NT2/D1 (cell line): ENCODE results near the gene TMEM171.

Experiments used
- DNase-seq: peaks from one replicate; pipeline ENCODE4 v3.0.0-alpha.2; 2011; ENCODE audit warnings: low read depth, low spot score
- H3K27me3 ChIP-seq: 2 replicates; pipeline ENCODE4 v1.6.0; 2011; ENCODE audit warnings: mild to moderate bottlenecking; ENCODE audit not compliant: insufficient read length, insufficient read depth
- H3K36me3 ChIP-seq: 2 replicates; pipeline ENCODE4 v1.6.1; 2011; ENCODE audit warnings: mild to moderate bottlenecking, low read length, mixed read lengths; ENCODE audit not compliant: insufficient read depth, insufficient read length
- H3K4me1 ChIP-seq: 2 replicates; pipeline ENCODE4 v1.5.1; 2011; ENCODE audit not compliant: insufficient read depth, insufficient read length
- H3K4me3 ChIP-seq: 2 replicates; pipeline ENCODE4 v1.5.1; 2011; ENCODE audit warnings: low read depth; ENCODE audit not compliant: insufficient read length
- H3K9ac ChIP-seq: 2 replicates; pipeline ENCODE4 v1.6.0; 2011; ENCODE audit warnings: low read depth; ENCODE audit not compliant: insufficient read length
- H3K9me3 ChIP-seq: 2 replicates; pipeline ENCODE4 v1.5.1; 2011; ENCODE audit warnings: mild to moderate bottlenecking, low read length; ENCODE audit not compliant: insufficient read depth
- SUZ12 ChIP-seq: IDR thresholded peaks from 2 replicates; pipeline ENCODE4 v1.6.1; 2011; ENCODE audit not compliant: insufficient read length, insufficient read depth; ENCODE audit errors: extremely low read depth
- YY1 ChIP-seq: IDR thresholded peaks from 2 replicates; pipeline ENCODE4 v1.6.1; 2011; ENCODE audit not compliant: insufficient read length, insufficient read depth
- ZNF274 ChIP-seq: IDR thresholded peaks from 2 replicates; pipeline ENCODE4 v1.6.1; 2011; ENCODE audit warnings: mild to moderate bottlenecking, low read depth, low read length

TMEM171 gene

DNA sequence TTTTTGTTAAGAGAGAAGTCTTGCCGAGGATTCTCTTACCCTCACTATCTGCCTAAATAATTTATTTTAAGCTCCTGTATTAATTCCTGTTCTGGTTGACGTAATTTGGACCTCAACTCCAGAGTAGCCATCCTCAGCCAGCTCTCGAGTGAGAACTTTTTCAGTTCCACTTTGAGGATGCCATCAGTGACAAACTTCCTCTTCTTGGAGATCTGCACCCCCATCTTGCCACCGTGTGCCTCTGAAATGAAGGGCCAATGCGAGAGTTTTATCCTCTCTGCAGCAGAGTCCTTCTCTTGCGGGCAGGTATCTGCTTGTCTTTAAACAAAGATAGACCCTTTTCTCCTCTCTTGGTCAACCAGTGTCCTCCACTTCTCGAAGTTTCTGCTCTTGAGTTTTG, 33.1 kb downstream of the TMEM171 start:
- no peak overlapping the region for H3K4me3 ChIP-seq
- TF ChIP-seq ZNF274 = no peak
- H3K4me1 ChIP-seq = peaks cover 9% of the 10 kb centered on the region
- no peaks in the 10 kb centered on the region for H3K9me3 ChIP-seq
- no peaks in the 10 kb centered on the region for H3K27me3 ChIP-seq
- no peak overlapping the region for H3K9ac ChIP-seq
- H3K36me3 ChIP-seq = no peaks in the 10 kb centered on the region
- DNase-seq = no peak

DNA sequence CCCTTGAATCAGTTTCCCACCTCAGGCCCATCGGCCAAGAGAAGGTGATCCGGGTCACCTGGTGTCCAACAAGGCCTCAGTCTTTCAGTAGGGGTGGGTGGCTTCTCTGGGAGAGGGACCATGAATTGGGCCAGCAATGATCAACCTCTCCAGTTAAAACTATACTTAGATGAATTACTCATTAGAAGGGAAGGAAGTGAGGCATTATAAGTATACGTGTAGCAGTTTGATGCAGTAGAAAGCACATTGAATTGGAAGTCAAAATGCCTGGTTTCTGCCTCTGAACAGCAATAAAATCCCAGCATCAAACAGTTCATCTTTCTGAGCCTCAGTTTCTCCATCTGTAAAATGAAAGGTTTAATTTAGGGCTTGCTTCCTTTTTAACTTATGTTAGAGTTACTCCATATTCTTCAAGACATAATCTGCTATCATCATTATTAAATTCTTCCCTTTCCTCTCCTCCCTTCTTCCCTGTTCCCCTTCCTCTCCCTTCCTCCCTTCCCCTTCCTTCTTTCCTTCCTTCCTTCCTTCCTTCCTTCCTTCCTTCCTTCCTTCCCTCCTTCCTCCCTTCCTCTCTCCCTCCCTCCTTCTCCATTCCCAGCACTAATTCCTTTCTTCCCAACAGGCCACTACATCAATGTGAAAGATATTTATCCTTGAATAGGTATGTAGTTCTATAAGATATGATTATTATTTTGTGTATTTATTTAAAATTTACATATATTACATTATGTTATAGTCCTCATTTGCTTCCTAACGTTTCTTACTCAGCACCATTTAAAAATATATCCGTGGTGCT, 34.0 kb downstream of the TMEM171 start:
- Histone ChIP-seq H3K9ac (no peak overlapping the region), H3K9me3 (no peaks in the 10 kb centered on the region), H3K27me3 (no peaks in the 10 kb centered on the region), H3K36me3 (no peaks in the 10 kb centered on the region), H3K4me3 (no peak overlapping the region), H3K4me1 (peaks cover 9% of the 10 kb centered on the region)
- no peak for TF ChIP-seq ZNF274
- no peak for DNase-seq

DNA sequence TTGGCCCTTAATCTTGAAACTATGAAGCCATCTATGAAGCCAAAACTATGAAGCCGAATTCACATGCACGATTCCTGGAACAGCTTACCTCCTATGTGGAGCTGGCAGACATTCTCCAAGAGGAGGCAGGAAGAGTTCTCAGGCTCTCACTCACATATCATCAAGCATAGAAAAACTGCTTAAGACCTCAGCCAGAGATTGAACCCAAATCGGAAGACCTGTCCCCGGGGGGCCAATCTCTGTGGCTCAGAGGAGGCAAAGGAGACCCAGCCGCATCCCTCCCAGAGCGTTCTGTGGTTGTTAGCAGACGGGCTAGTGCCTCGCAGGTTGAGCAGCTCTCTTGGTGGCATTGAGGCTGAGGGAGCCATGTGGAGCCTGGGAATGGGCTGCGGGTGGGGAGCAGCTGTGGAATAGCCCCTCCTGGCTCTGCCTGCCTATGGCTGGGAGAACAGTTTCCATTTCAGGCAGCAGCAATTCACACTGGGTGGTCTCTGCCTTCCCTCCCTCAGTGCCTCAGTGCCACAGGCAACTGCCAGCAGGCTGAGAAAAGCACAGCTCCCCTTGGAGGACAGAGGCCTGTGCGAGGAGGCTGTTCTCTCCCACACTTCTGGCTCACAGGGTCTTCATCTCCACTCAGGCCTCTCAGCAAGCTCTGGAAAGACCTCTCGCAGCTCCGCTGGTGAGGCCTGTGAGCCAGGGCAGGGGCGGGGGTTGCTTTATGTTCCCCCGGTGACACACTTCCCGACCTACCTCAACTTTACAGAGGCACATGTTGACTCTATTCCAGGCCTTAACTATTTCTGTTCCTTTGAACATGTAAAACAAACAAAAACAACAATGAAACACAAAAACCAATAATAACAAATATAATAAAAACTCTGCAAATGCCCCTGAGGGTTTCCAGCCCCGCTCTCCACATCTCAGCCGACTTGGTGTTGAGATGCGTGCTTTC, 35.2 kb downstream of the TMEM171 start:
- Histone ChIP-seq H3K27me3 (no peaks in the 10 kb centered on the region), H3K9me3 (no peaks in the 10 kb centered on the region), H3K4me1 (peaks cover 7% of the 10 kb centered on the region), H3K36me3 (no peaks in the 10 kb centered on the region), H3K4me3 (no peak overlapping the region), H3K9ac (no peak overlapping the region)
- TF ChIP-seq ZNF274 = no peak
- TF ChIP-seq YY1 = no peak
- TF ChIP-seq SUZ12 = no peak
- no peak for DNase-seq

DNA sequence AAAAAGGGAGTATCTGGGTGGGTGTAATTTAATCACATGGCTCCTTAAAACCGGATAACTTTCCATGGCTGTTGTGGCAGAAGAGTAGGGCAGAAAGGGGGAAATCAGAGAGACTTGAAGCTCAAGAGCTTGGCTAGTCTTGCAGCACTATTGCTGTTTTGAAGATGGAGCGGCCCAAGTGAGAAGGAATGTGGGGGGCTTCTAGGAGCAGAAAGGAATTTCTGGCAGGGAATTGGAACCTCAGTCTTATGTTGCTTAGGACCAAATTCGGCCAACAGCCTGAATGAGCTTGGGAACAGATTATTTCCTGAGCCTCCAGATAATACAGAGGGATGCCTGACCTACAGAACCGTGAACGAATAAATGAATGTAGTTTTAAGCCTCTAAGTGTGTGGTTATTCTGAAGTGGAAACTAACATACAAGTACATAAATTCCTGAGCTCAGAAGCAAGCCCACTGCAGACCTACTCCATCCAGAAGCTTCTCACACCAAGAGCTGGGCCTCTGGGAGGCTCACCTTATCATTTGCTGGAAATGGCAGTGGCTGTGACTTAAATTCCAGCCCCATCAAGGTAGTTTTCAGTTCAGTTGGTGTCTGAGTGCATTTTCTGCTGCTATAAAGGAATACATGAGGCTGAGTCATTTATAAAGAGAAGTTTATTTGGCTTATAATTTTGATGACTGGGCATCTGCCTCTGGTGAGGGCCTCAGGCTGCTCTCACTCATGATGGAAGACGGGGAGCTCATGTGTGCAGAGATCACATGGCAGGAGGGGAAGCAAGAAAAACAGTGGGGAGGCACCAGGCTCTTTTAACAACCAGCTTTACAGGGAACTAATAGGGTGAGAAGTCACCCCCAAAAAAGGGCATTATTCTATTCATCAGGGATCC, 37.3 kb downstream of the TMEM171 start:
- H3K27me3 ChIP-seq = no peaks in the 10 kb centered on the region
- H3K9ac ChIP-seq = no peak overlapping the region
- TF ChIP-seq SUZ12 = no peak
- no peak for TF ChIP-seq YY1
- no peak for TF ChIP-seq ZNF274
- H3K4me3 ChIP-seq = no peak overlapping the region
- H3K36me3 ChIP-seq = no peaks in the 10 kb centered on the region
- no peaks in the 10 kb centered on the region for H3K9me3 ChIP-seq
- peaks cover 5% of the 10 kb centered on the region for H3K4me1 ChIP-seq
- DNase-seq = no peak

DNA sequence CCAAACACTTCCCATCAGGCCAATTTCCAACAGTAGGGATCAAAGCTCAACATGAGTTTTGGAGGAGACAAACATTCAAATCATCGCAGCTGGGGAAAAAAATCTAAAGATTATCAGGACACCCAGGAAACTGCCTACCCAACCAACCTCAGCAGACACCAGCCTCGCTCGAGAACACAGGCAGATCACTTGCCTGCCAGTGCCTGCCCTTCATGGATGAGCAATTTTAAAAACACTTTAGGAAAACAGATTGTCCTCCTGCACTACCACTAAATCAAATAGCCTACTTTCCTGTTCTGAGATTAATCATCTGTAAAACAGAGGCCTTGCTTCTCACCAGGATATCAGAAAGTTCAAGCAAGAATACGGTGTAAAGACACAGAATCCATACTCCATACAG, 37.9 kb downstream of the TMEM171 start:
- no peak for DNase-seq
- H3K9ac ChIP-seq = no peak overlapping the region
- H3K4me1 ChIP-seq = peaks cover 5% of the 10 kb centered on the region
- TF ChIP-seq ZNF274 = no peak
- H3K27me3 ChIP-seq = no peaks in the 10 kb centered on the region
- no peaks in the 10 kb centered on the region for H3K9me3 ChIP-seq
- no peak overlapping the region for H3K4me3 ChIP-seq
- no peaks in the 10 kb centered on the region for H3K36me3 ChIP-seq

DNA sequence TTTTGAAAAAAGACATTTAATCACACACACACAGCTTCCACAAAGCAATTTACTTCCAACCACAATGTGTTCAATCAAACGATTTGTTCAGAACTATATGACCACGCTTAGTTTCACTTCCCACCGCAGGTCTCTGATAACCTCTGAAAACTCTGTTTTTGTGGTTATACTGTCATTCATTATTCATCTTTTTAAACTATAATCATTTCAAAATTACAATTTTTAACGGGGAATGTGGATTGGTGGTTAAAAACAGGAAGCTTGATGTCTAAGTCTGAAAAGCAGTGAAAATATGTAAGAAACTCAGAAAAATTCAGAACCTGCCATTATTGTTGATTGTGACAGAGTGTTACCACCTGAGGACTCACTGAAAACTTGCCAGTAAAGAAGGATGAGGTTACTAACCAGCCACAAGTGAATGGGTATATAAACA, 39.9 kb downstream of the TMEM171 start:
- no peak overlapping the region for H3K4me3 ChIP-seq
- TF ChIP-seq ZNF274 (no peak), SUZ12 (no peak)
- peaks cover 5% of the 10 kb centered on the region for H3K4me1 ChIP-seq
- no peaks in the 10 kb centered on the region for H3K36me3 ChIP-seq
- no peak for DNase-seq
- no peaks in the 10 kb centered on the region for H3K9me3 ChIP-seq
- no peak overlapping the region for H3K9ac ChIP-seq
- H3K27me3 ChIP-seq = no peaks in the 10 kb centered on the region

DNA sequence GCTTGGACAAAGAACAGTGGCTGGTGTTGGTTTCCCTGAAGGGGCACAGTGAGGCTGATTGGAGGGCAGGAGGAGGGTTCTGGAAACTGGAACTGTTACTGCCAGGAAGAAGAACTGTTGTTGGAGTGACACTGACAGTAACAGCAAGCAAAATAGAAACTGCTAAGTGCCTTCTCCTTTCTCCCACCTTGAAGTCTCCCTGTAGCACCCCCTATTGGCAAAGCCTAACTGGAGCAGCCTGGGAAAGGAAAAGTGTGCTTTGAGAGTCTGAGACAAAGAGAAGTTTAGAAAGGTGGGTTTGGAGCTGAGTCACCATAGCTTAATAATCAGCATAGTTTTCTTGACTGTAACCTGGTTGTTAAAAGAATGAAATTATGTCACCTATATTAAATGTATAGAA, 50.1 kb downstream of the TMEM171 start:
- TF ChIP-seq SUZ12 (no peak), ZNF274 (no peak), YY1 (no peak)
- H3K27me3 ChIP-seq = no peaks in the 10 kb centered on the region
- DNase-seq = peak; percentile 39

More for the DNA sequence above, 50.1 kb downstream of the TMEM171 start:
- H3K9me3 ChIP-seq = peaks cover 9% of the 10 kb centered on the region; the same call in 1 of the 2 replicates
- no peaks in the 10 kb centered on the region for H3K36me3 ChIP-seq
- H3K4me1 ChIP-seq = no peaks in the 10 kb centered on the region
- no peak overlapping the region for H3K4me3 ChIP-seq
- H3K9ac ChIP-seq = no peak overlapping the region
